Esophagus squamous epithelium (tissue), 5 donors: ENCODE data around the gene GSE1. TPM values are rescaled to one million over a fixed set of nuclear protein-coding genes. Genes with fewer than 3 reads are reported as not detected.
A peak's percentile ranks its signal among the peaks of the same experiment; 100 is the strongest.

ENCODE experiments used
- DNase-seq: peaks from one replicate; lab custom pipeline; 2025; lab: John Stamatoyannopoulos, UW
- H3K27ac ChIP-seq, 4 donors: fragments of 200-600 bp; sonication (generic); one replicate each; pipeline ENCODE4 v1.5.1; 2016 to 2019; ENCODE audit warnings: mild to moderate bottlenecking in 1 of 4
- H3K27me3 ChIP-seq, 4 donors: fragments of 200-600 bp; sonication (generic); 1 replicate in 3 of 4; 2 replicates in 1 of 4; pipeline versions ENCODE4 v1.5.1 to v1.6.0; 2017 to 2021; ENCODE audit warnings: antibody characterized with exemption in 1 of 4
- H3K36me3 ChIP-seq, 3 donors: fragments of 200-600 bp; sonication (generic); one replicate each; pipeline ENCODE4 v1.5.1; 2016 to 2019
- H3K4me1 ChIP-seq, 3 donors: fragments of 200-600 bp; sonication (generic); one replicate each; pipeline ENCODE4 v1.5.1; 2017 to 2019
- H3K4me3 ChIP-seq, 4 donors: fragments of 200-600 bp; sonication (generic); 1 replicate in 3 of 4; 2 replicates in 1 of 4; pipeline ENCODE4 v1.5.1; 2016 to 2019; ENCODE audit warnings: mild to moderate bottlenecking in 2 of 4, moderate library complexity in 1 of 4
- H3K9me3 ChIP-seq, 3 donors: fragments of 200-600 bp; sonication (generic); one replicate each; pipeline ENCODE4 v1.5.1; 2016 to 2019
- CTCF ChIP-seq, 6 experiments: fragments of 450-650 bp in 4 of 6; fragments of 200-600 bp in 2 of 6; sonication (generic) in 2 of 6; IDR thresholded peaks; one replicate each; pipeline ENCODE4 v1.5.1; 2016 to 2019; ENCODE audit warnings: antibody characterized with exemption in 6 of 6, mild to moderate bottlenecking in 4 of 6, moderate library complexity in 4 of 6
- POLR2A ChIP-seq, 4 donors: fragments of 450-650 bp; IDR thresholded peaks; one replicate each; pipeline ENCODE4 v1.6.1; 2017; ENCODE audit warnings: antibody characterized with exemption in 4 of 4, mild to moderate bottlenecking in 4 of 4, moderate library complexity in 3 of 4
- WGBS, 2 donors: methylation state at CpG; one replicate each; pipeline ENCODE4 v1.1.5; 2018; 5-methylcytosine and 5-hydroxymethylcytosine counted together
- intact Hi-C: fragments of 100-400 bp; cut with DNase I; formaldehyde crosslinking; loops from one replicate; pipeline ENCODE4 v1.15.0; 2022
- total RNA-seq, 4 donors: library from RNA; depleted of rRNA; stranded (reverse); fragments of >200 nt; gene quantifications; one replicate each; pipeline ENCODE4 v1.1.0, GENCODE V29; 2016
- donor health status: DM: yes; HTN: yes; CAD: no.

GSE1 gene
- total RNA-seq, 4 donors from 2014 or later: 24.6 to 33.6 (median 28.9) TPM

GRCh38 chr16:85639529-85640253, 26.6 kb downstream of the GSE1 start:
- WGBS, 2 donors: 61 to 62% methylated on average over 4 to 6 of the region's 35 CpGs
- Histone ChIP-seq H3K27ac (peak overlapping the region; percentile 21 to 60 (median 43)), H3K36me3 (peaks cover 0 to 23% (median 0%) of the 10 kb centered on the region in 3 donors), H3K4me1 (peaks cover 52 to 98% (median 66%) of the 10 kb centered on the region in 3 donors), H3K4me3 (no peak overlapping the region), H3K27me3 (no peaks in the 10 kb centered on the region), H3K9me3 (no peaks in the 10 kb centered on the region)
- no peak for DNase-seq
- TF ChIP-seq POLR2A (IDR thresholded peaks at IDR 0.05) (peak in 1 of 4 donors; percentile 6), CTCF (IDR thresholded peaks at IDR 0.05) (peak in 2 of 6 experiments; percentile 5 to 18)
- intact Hi-C loops: no loop called here

GRCh38 chr16:85640254-85640558, 27.1 kb downstream of the GSE1 start:
- Histone ChIP-seq H3K27me3 (no peaks in the 10 kb centered on the region), H3K9me3 (no peaks in the 10 kb centered on the region), H3K36me3 (peaks cover 0 to 19% (median 0%) of the 10 kb centered on the region in 3 donors), H3K4me3 (no peak overlapping the region), H3K4me1 (peaks cover 54 to 98% (median 67%) of the 10 kb centered on the region in 3 donors), H3K27ac (peak overlapping the region in 3 of 4 donors; percentile 26 to 60 (median 60))
- intact Hi-C loops: no loop called here
- WGBS, 2 donors: 39 to 65% methylated on average over 4 to 5 of the region's 13 CpGs
- TF ChIP-seq CTCF (IDR thresholded peaks at IDR 0.05): no peak
- TF ChIP-seq POLR2A (IDR thresholded peaks at IDR 0.05): no peak
- no peak for DNase-seq

DNA sequence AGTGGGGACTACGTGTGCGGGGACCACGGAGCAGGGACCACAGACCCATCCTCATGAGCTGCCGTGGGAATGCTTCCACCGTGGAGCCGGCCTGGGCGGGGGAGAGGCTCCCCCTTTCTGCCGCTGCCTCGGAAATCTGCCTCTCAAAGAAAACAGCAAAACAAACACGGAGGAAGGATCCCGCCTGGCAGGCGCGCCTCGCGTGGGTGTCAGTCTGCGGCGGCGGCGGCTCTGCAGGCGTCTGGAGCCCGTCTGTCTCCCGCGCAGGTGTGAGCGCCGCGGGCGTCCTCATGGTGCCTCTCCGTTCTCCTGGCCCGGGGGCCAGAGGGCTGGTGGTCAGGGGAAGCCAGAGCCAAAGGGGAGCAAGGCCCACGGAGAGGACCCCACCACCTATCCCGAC, 27.5 kb downstream of the GSE1 start:
- H3K4me3 ChIP-seq: no peak overlapping the region
- TF ChIP-seq CTCF (IDR thresholded peaks at IDR 0.05) (no peak), POLR2A (IDR thresholded peaks at IDR 0.05) (no peak)
- no peak for DNase-seq
- WGBS, 2 donors: 40 to 46% methylated on average over 1 to 8 of the region's 31 CpGs
- peaks cover 0 to 19% (median 0%) of the 10 kb centered on the region in 3 donors for H3K36me3 ChIP-seq
- intact Hi-C loops: no loop called here
- peaks cover 54 to 98% (median 67%) of the 10 kb centered on the region in 3 donors for H3K4me1 ChIP-seq
- H3K27ac ChIP-seq: peak overlapping the region in 1 of 4 donors; percentile 60
- no peaks in the 10 kb centered on the region for H3K27me3 ChIP-seq
- H3K9me3 ChIP-seq: no peaks in the 10 kb centered on the region

GRCh38 chr16:85641305-85641704, 28.2 kb downstream of the GSE1 start:
- WGBS, 2 donors: 69 to 80% methylated on average over 5 to 18 of the region's 24 CpGs
- H3K9me3 ChIP-seq: no peaks in the 10 kb centered on the region
- intact Hi-C loops: no loop called here
- H3K27ac ChIP-seq: peak overlapping the region in 1 of 4 donors; percentile 25
- peaks cover 50 to 98% (median 66%) of the 10 kb centered on the region in 3 donors for H3K4me1 ChIP-seq
- H3K4me3 ChIP-seq: no peak overlapping the region
- peaks cover 0 to 18% (median 0%) of the 10 kb centered on the region in 3 donors for H3K36me3 ChIP-seq
- no peak for DNase-seq
- H3K27me3 ChIP-seq: no peaks in the 10 kb centered on the region
- TF ChIP-seq CTCF (IDR thresholded peaks at IDR 0.05): no peak
- no peak for TF ChIP-seq POLR2A (IDR thresholded peaks at IDR 0.05)

GRCh38 chr16:85641776-85642176, 28.7 kb downstream of the GSE1 start:
- H3K36me3 ChIP-seq: peaks cover 0 to 18% (median 0%) of the 10 kb centered on the region in 3 donors

More at GRCh38 chr16:85641776-85642176, 28.7 kb downstream of the GSE1 start:
- Histone ChIP-seq H3K4me1 (peaks cover 50 to 98% (median 66%) of the 10 kb centered on the region in 3 donors), H3K27me3 (no peaks in the 10 kb centered on the region), H3K4me3 (no peak overlapping the region), H3K9me3 (no peaks in the 10 kb centered on the region), H3K27ac (peak overlapping the region in 1 of 4 donors; percentile 25)
- no peak for DNase-seq
- WGBS, 2 donors: 17 to 80% methylated on average over 2 to 4 of the region's 12 CpGs
- intact Hi-C loops: no loop called here
- TF ChIP-seq CTCF (IDR thresholded peaks at IDR 0.05) (no peak), POLR2A (IDR thresholded peaks at IDR 0.05) (no peak)
